Measurements from ENCODE around the gene RGS10.
"Not testable (repeated sequence)": the region's sequence is repeated elsewhere in the genome, so short reads cannot be mapped to it uniquely, and the experiment has no call there.

Gene RGS10, protein sequence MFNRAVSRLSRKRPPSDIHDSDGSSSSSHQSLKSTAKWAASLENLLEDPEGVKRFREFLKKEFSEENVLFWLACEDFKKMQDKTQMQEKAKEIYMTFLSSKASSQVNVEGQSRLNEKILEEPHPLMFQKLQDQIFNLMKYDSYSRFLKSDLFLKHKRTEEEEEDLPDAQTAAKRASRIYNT

GRCh38 chr10:119542357-119542987, at the start of gene RGS10:
Gene RGS10, minus strand, starts transcription at chr10:119542719. Its CDS starts 81 bp downstream, at chr10:119542638.
- H3K27ac Mint-ChIP-seq, result peak within 1 kb of the TSS; percentile 98
- H3K9me3 Mint-ChIP-seq (ENCODE audit: low read depth), result no peaks in the 10 kb centered on the region
- H3K36me3 Mint-ChIP-seq, result peaks cover 6% of the 10 kb centered on the region
- no peaks in the 10 kb centered on the region for H3K27me3 Mint-ChIP-seq
- peaks cover 42% of the 10 kb centered on the region for H3K4me1 Mint-ChIP-seq (ENCODE audit: low read depth)
- H3K4me3 Mint-ChIP-seq, result peak within 1 kb of the TSS; percentile 92

- no peaks in the 10 kb centered on the region for H3K9me3 Mint-ChIP-seq (ENCODE audit: low read depth)
- H3K4me3 Mint-ChIP-seq, result no peak overlapping the region
- no peak overlapping the region for H3K27ac Mint-ChIP-seq
- no peaks in the 10 kb centered on the region for H3K36me3 Mint-ChIP-seq
- H3K27me3 Mint-ChIP-seq, result no peaks in the 10 kb centered on the region
- H3K4me1 Mint-ChIP-seq (ENCODE audit: low read depth), result peaks cover 39% of the 10 kb centered on the region
Observed at GRCh38 chr10:119588071-119588470, 45.6 kb upstream of the RGS10 start.

GRCh38 chr10:119578355-119578754, 35.8 kb upstream of the RGS10 start:
- no peak overlapping the region for H3K27ac Mint-ChIP-seq
- H3K36me3 Mint-ChIP-seq, result peaks cover 18% of the 10 kb centered on the region
- H3K9me3 Mint-ChIP-seq (ENCODE audit: low read depth), result no peaks in the 10 kb centered on the region
- H3K4me1 Mint-ChIP-seq (ENCODE audit: low read depth), result peaks cover 35% of the 10 kb centered on the region
- no peak overlapping the region for H3K4me3 Mint-ChIP-seq
- H3K27me3 Mint-ChIP-seq, result no peaks in the 10 kb centered on the region

DNA sequence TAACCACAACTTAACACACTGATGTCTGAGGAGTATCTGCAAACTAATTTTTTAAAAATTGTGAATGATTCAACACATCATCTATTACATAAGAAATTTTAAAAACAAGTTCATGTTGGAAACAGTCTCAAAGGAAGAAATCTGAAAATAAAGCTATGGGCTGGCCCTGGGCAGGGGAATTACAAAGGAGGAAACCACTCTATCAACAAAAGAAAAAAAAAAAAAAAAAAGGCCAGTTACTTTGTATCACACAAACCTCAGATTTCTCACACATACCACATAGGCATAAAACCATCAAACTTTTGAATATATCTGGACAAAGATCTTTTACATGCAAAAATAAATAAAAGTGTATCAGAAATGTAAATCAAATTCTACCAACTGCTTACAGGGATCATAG, 33.5 kb upstream of the RGS10 start:
- Mint-ChIP-seq H3K27me3 (no peaks in the 10 kb centered on the region), H3K4me3 (no peak overlapping the region), H3K4me1 (ENCODE audit: low read depth) (peaks cover 21% of the 10 kb centered on the region), H3K9me3 (ENCODE audit: low read depth) (no peaks in the 10 kb centered on the region), H3K27ac (no peak overlapping the region), H3K36me3 (peaks cover 18% of the 10 kb centered on the region)

- Mint-ChIP-seq H3K4me1 (ENCODE audit: low read depth) (peaks cover 21% of the 10 kb centered on the region), H3K9me3 (ENCODE audit: low read depth) (no peaks in the 10 kb centered on the region), H3K4me3 (peak overlapping the region; percentile 55), H3K36me3 (peaks cover 18% of the 10 kb centered on the region), H3K27ac (peak overlapping the region; percentile 61), H3K27me3 (no peaks in the 10 kb centered on the region)
Observed at GRCh38 chr10:119575506-119575905, 33.0 kb upstream of the RGS10 start.

DNA sequence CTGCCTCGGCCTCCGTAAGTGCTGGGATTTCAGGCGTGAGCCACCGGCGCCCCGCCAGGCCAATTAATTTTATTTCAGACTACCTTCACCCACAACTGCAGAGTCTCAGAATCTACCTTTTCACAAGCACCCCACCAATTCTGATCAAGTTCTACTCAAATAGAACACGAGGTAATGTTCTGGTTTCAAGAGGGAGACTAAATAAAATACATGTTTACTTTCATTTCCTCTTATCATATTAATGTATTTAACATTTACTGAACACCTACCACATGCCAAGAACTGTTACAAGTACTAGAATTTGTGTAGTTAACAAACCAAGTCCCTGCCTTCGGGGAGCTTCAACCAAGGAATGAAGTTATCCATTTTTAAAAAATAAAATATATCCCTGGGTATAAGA, 25.5 kb upstream of the RGS10 start:
- Mint-ChIP-seq H3K9me3 (ENCODE audit: low read depth) (no peaks in the 10 kb centered on the region), H3K27ac (no peak overlapping the region), H3K36me3 (no peaks in the 10 kb centered on the region), H3K4me1 (ENCODE audit: low read depth) (no peaks in the 10 kb centered on the region), H3K4me3 (no peak overlapping the region), H3K27me3 (no peaks in the 10 kb centered on the region)

- no peaks in the 10 kb centered on the region for H3K27me3 Mint-ChIP-seq
- no peak overlapping the region for H3K27ac Mint-ChIP-seq
- no peaks in the 10 kb centered on the region for H3K36me3 Mint-ChIP-seq
- no peak overlapping the region for H3K4me3 Mint-ChIP-seq
- H3K4me1 Mint-ChIP-seq (ENCODE audit: low read depth), result no peaks in the 10 kb centered on the region
- H3K9me3 Mint-ChIP-seq (ENCODE audit: low read depth), result no peaks in the 10 kb centered on the region
Observed at GRCh38 chr10:119562097-119562496, 19.6 kb upstream of the RGS10 start.

GRCh38 chr10:119559511-119559910, 17.0 kb upstream of the RGS10 start:
- H3K4me3 Mint-ChIP-seq; H3K27me3 Mint-ChIP-seq; H3K9me3 Mint-ChIP-seq (ENCODE audit: low read depth); H3K36me3 Mint-ChIP-seq; H3K27ac Mint-ChIP-seq; H3K4me1 Mint-ChIP-seq (ENCODE audit: low read depth): not testable (repeated sequence)

GRCh38 chr10:119556081-119556480, 13.6 kb upstream of the RGS10 start:
- H3K27me3 Mint-ChIP-seq; H3K27ac Mint-ChIP-seq; H3K4me1 Mint-ChIP-seq (ENCODE audit: low read depth); H3K4me3 Mint-ChIP-seq; H3K9me3 Mint-ChIP-seq (ENCODE audit: low read depth); H3K36me3 Mint-ChIP-seq: not testable (repeated sequence)

DNA sequence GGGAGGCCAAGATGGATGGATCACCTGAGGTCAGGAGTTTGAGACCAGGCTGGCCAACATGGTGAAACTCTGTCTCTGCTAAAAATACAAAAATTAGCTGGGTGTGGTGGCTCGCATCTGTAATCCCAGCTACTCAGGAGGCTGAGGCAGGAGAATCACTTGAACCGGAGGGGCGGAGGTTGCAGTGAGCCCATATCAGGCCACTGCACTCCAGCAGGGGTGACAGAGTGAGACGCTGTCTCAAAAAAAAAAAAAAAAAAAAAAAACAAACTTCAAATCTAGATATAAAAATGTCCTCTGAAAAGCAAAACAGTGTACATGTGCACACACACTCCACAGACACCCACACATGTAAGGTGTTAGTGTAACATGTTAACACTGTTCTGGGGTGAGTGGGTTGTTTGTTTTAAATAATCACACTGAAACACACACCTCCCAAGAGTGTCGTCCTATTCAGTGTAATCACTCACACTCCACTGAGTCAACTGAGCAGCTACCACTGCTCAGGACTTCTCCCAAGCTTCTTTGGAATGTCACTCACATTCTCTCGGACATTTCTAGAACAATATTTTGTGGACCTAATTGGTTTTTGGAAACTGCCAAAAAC, 12.8 kb upstream of the RGS10 start:
- H3K27ac Mint-ChIP-seq, result no peak overlapping the region
- no peak overlapping the region for H3K4me3 Mint-ChIP-seq
- H3K9me3 Mint-ChIP-seq (ENCODE audit: low read depth), result no peaks in the 10 kb centered on the region
- no peaks in the 10 kb centered on the region for H3K36me3 Mint-ChIP-seq
- H3K4me1 Mint-ChIP-seq (ENCODE audit: low read depth), result no peaks in the 10 kb centered on the region
- H3K27me3 Mint-ChIP-seq, result no peaks in the 10 kb centered on the region

GRCh38 chr10:119550827-119551226, 8.3 kb upstream of the RGS10 start:
- H3K4me3 Mint-ChIP-seq, result no peak overlapping the region
- H3K9me3 Mint-ChIP-seq (ENCODE audit: low read depth), result no peaks in the 10 kb centered on the region
- no peaks in the 10 kb centered on the region for H3K4me1 Mint-ChIP-seq (ENCODE audit: low read depth)
- H3K27ac Mint-ChIP-seq, result no peak overlapping the region
- H3K27me3 Mint-ChIP-seq, result no peaks in the 10 kb centered on the region
- H3K36me3 Mint-ChIP-seq, result no peaks in the 10 kb centered on the region

DNA sequence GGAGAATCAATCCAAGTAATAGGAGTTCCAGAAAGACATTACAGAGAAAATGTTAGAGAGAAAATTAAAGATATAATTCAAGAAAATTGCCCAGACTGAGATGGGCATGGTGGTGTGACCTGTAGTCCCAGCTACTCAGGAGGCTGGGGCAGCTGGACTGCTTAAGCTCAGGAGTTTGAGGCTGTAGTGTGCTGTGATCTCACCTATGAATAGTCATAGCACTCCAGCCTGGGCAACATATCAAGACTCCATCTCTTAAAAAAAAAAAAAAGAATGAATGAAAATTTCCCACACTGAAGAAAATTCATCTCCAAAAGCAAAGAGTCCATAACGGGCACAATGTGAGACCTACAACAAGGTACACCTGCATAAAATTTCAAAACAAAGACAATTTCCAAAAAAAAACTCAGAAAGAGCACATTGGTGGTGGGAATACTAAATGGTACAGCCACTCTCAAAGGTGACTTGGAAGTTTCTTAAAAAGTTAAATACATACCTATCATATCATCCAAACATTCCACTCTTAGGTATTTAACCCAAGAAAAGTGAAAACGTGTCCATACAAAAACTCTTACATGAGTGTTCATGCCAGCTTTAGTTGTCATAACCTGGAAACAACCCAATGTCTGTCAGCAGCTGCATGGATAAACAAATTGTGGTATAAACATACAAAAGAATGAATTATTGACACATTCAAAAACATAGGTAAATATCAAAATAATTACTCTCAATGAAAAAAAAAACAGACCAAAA, 6.9 kb upstream of the RGS10 start:
- H3K9me3 Mint-ChIP-seq (ENCODE audit: low read depth), result no peaks in the 10 kb centered on the region
- H3K27me3 Mint-ChIP-seq, result no peaks in the 10 kb centered on the region
- no peaks in the 10 kb centered on the region for H3K36me3 Mint-ChIP-seq
- H3K4me3 Mint-ChIP-seq, result no peak overlapping the region
- no peak overlapping the region for H3K27ac Mint-ChIP-seq
- no peaks in the 10 kb centered on the region for H3K4me1 Mint-ChIP-seq (ENCODE audit: low read depth)

DNA sequence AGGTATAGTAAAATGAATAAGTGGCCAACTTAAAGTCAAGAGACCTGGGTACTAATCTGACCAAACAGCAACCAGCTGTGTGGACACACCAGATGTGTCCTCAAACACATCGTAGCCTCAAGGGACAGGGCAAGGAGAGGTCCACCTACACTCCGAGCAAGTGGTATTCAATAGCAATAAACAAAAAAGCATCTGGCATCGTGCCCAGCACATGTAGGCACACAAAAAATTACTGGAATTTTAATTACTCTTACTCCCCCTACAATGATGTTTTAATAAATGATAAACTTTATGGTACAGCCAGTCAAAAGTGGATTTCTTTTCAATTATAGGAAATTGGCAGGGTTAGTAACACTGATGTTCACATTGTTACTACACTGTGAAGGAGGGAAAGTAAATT, 3.5 kb upstream of the RGS10 start:
- no peaks in the 10 kb centered on the region for H3K36me3 Mint-ChIP-seq
- H3K4me1 Mint-ChIP-seq (ENCODE audit: low read depth), result peaks cover 9% of the 10 kb centered on the region
- H3K27me3 Mint-ChIP-seq, result no peaks in the 10 kb centered on the region
- H3K9me3 Mint-ChIP-seq (ENCODE audit: low read depth), result no peaks in the 10 kb centered on the region
- H3K27ac Mint-ChIP-seq, result no peak overlapping the region
- no peak overlapping the region for H3K4me3 Mint-ChIP-seq

DNA sequence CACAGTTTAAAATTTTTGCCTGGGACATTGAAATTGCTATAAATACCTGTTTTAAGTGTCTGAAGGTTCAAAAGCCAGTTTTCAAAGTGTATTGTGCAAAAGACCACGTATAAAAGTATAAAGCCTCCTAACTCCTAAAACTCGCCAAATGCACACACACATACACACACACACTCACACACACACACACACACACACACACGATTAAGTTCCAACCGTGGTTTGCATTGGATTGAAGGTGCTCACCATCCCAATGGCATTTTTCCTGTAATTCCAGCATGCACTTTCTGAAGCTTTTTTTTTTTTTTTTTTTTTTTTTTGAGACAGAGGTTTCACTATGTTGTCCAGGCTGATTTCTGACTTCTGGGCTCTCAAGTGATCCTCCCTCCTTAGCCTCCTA, 2.8 kb upstream of the RGS10 start:
- Mint-ChIP-seq H3K36me3 (peaks cover 2% of the 10 kb centered on the region), H3K4me3 (no peak overlapping the region), H3K27me3 (no peaks in the 10 kb centered on the region), H3K4me1 (ENCODE audit: low read depth) (peaks cover 15% of the 10 kb centered on the region), H3K9me3 (ENCODE audit: low read depth) (no peaks in the 10 kb centered on the region), H3K27ac (no peak overlapping the region)
